ENCODE data around the gene YPEL1.
"Not testable (repeated sequence)": the region's sequence is repeated elsewhere in the genome, so short reads cannot be mapped to it uniquely, and the experiment has no call there.

The YPEL1 gene

DNA sequence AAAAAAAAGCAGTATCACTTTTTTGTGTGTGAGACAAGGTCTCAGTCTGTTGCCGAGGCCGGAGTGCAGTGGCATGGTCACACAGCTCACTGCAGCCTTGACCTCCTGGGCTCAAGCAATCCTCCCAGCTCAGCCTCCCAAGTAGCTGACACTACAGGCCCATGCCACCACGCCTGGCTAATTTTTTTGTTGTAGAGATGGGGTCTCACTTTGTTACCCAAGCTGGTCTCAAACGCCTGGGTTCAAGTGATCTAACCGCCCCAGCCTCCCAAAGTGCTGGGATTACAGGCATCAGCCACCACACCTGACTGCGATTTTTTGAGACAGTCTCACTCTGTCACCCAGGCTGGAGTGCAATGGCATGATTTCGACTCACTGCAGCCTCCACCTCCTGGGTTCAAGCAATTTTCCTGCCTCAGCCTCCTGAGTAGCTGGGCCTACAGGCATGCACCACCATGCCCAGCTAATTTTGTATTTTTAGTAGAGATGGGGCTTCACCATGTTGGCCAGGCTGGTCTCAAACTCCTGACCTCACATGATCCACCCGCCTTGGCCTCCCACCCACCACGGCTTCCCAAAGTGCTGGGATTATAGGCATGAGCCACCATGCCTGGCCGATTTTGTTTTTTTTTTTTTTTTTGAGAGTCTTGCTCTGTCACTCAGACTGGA, 15.3 kb downstream of the YPEL1 start:
- DNase-seq, result not testable (repeated sequence)

DNA sequence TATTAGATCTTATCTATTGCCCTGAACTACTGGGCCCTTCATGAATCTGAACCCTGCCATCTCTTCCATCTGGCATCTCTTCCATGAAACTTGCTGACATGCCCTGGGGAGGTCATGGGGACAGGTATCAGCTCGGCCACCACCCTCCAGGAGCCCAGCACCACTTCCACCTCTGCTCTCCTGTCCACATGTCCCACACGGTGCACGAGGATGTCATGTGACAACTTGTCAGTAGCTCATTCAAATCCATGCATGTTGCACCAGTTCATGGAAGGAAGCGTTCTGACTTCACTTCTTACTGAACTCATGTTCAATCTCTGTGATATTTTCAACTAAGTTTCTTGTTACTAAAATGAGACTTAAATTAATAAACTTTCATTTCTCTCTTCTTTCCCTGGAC, 16.6 kb downstream of the YPEL1 start:
- DNase-seq, result no peak

DNA sequence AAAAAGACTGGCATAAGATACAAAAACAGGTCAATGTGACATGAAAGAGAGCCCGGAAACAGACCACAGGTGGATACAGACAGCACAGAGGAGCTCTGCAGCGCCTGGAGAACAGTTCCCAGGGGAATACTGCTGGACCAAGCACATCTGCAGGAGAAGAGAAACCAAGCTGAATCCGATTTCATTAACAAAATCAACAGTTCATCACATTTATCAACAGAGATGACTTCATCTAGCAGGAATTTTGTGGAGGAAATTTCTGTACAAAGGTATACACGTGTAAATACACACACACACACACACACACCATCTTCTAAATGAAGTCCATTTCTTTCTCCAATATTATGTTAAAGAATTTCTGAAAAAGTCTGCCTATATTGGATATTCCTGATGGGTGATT, 17.1 kb downstream of the YPEL1 start:
- no peak for DNase-seq

DNA sequence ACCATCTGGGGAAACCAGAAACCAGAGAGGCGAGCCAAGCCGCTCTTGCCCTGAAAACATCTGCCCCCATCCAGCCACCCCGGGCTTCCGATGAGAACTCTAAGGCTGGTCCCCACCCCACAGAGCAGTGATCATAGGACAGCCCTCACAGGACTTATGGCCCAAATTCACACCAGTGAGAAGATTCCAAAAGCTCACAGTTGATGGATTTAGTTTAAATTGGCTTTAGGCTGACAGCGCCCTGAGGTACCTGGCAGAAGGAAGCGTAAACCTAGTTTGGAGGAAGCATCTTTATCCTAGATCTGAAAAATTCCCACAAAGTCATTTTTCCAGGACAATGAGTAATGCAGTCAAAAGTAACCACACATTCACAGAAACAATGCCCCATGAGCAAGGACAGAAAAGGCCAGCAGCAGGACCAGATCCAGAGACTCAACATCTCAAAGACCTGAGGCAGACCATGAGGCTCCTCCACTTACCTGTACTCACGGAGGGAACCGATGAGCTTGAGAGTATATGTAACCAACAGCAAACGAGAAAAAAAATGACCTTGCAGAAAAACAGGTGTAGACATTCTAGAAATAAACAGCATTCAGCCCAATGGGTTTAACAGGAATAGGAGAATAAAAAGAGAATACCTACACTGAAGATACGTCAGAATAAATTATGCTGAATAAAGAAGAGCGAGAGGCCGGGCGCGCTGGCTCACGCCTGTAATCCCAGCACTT, 19.0 kb downstream of the YPEL1 start:
- not testable (repeated sequence) for DNase-seq

DNA sequence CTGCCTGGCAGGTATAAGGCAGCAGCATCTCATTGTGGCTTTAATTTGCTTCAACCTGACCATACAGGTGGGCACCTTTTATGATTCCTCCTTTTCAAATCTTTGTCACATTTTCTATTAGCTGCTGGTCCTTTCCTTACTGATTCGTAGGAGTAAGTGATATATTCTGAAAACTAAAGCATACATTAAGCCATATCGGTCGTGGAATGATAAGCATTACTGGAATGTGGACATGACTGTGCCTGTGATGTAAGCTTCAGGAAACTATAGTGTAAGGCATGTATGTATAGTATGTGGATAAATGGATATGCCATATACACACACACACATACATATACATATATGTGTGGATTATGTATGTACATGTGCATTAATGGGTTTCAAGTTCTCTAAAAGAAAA, 20.8 kb downstream of the YPEL1 start:
- DNase-seq, result no peak

DNA sequence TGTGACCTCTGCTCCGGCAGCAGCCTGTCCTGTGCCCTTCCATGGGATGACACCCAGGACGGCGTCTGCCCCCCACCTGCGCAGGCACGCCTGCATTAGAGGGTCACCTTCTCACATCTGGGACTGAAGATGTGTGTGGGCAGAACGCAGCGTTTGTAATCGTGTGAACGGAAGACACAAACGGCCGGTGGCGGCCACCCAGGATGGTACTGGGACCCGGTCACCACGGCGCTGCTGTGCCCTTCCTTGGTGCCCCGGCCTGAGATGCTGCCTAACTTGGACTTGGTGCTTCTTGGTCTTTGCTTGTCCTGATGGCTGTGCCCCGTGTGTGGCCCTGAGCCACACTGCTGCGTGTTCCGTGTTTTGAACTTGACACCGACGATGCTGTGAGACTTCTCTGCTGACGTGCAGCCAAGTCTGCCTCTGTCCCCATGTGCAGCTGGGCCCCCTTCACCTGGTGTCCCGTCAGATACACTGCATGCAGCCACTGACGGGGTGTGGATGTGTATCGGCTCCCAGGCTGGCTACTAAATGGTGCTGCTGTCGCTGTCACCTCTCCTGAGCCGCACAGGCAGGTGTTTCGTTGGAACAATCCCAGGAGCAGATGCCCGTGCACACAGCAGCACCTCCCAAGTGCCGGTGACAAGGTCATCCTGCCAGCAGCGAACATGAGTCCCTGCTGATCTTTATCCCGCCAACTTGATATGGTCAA, 21.4 kb downstream of the YPEL1 start:
- no peak for DNase-seq

DNA sequence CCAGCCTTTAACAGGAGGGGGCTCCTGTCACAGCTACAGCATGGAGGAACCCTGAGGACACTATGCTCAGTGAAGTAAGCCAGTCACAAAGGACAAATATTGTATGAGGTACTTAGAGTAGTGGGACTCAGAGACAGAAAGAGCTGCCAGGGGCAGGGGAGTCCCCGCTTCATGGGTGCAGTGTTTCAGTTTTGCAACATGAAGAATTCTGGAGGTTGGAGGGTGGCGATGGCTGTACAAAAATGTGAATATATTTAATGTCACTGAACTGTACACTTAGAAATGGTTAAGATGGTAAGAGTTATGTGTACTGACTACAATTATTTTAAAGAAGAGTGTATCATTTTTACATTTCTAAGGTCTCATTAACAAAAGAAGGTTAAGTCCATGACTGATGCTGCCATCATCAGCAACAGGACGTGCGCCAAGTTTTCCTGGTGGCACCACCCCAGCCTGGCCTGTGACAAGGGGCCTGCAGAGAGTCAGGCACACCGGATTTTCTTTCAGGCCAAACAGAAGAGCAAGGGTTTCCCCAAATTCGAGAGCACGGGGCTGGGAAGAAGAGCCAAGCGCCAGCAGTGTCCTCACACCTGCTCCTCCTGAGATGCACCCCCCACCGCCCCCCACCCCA, 22.1 kb downstream of the YPEL1 start:
- no peak for DNase-seq

DNA sequence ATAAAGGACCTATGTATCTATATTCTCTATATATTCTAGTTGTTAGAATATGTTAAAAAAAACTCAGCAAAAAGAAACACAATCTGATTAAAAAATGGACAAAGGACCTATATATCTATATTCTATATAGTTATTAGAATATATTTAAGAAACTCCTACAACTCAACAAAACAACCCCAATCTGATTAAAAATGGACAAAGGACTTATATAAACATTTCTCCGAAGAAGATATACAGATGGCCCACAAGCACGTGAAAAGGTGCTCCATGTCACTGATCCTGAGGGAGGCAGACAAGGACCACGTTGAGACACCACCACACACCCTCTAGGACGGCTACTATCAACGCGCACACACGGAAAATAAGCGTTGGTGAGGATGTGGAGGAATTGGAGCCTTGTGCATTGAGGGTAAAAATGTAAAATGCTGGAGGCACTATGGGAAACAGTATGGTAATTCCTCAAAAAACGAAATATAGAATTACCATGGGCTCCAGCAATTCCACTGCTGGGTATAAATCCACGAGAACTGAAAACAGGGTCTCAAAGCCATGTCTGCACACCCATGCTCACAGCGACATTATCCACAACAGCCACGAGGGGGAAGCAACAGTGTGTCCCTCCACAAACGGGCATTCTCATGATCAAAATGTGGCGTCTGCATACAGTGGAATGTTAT, 22.7 kb downstream of the YPEL1 start:
- DNase-seq, result peak; percentile 6 to 62 (median 24)

DNA sequence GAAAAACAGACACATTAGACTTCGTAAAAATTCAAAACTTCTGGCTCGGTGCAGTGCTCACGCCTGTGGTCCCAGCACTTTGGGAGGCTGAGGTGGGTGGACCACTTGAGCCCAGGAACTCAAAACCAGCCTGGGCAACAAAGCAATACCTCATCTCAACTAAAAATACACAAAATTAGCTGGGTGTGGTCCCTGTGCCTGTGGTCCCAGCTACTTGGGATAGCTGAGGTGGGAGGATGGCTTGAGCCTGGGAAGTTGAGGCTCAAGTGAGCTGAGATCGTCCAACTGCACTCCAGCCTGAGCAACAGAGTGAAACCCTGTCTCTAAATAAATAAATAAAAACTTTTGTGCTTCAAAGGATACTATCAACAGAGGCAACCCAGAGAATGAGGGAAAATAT, 23.7 kb downstream of the YPEL1 start:
- DNase-seq, result no peak

DNA sequence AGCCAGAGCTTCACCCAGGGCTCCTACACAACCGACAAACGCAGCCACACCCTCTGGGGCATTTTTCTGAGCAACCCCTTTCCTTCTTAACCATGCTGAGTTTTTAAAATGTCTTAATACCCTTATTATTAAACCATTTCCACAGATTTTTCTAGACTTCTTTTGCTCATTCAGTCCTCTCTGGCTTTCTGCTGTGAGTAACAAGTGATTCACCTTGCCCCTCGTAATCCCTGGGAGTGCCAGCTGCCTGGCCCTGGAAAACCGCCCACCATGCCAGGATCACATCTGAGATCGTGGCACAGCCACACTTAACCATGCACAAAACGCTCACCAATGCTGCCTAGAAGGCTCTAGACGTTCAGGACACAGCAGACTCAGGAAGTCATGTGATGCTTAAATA, 25.4 kb downstream of the YPEL1 start:
- DNase-seq, result no peak

DNA sequence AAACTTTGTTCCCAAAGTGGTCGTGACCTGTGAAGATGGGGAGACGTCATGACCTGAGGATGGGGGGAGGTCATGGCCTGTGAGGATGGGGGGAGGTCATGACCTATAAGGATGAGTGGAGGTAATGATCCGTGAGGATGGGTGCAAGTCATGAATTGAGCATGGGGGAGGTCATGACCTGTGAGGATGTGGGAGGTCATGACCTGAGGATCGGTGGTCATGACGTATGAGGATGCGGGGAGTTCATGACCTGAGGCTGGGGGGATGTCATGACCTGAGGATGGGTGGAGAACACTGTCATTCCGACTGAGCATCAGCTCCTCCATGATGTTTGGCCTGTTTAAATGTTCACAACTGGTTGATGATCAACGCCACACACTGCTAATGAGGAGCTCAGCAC, 25.9 kb downstream of the YPEL1 start:
- DNase-seq, result no peak

DNA sequence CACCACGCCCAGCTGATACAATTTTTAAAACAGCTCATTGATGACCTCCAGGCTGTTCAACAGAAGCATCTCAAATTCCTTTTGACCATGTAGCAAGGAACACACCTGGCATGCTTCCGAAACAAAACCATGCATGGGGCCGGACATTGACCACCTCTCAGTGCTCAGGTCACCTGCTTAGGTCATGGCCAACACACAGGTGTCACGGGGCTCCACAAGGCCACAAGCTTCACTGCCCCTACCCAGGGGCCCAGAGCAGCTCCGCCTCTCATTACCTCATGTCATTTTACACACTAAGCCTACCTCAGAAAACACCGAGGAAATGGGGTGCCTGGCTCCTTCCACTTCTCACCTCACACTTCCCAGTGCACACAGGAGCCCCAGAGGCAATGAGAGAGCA, 26.6 kb downstream of the YPEL1 start:
- no peak for DNase-seq

DNA sequence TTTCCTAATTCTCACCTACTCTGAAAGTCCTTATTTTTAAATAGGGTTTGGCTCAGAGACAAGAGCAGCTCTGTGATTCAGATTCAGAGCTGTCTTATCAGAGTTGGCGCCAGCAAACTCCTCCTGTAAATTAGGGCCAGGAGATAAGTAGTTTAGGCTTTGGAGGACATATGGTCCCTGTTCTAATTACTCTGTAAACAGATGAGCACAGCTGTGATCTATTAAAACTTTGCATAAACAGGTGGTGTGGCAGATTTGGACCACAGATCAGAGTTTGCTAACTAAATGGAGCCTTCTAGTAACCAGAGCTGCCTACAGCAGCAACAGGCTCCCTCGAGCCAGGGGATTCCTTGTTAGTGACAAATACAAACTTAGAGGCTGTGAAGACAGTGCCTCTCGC, 27.9 kb downstream of the YPEL1 start:
- DNase-seq, result no peak

DNA sequence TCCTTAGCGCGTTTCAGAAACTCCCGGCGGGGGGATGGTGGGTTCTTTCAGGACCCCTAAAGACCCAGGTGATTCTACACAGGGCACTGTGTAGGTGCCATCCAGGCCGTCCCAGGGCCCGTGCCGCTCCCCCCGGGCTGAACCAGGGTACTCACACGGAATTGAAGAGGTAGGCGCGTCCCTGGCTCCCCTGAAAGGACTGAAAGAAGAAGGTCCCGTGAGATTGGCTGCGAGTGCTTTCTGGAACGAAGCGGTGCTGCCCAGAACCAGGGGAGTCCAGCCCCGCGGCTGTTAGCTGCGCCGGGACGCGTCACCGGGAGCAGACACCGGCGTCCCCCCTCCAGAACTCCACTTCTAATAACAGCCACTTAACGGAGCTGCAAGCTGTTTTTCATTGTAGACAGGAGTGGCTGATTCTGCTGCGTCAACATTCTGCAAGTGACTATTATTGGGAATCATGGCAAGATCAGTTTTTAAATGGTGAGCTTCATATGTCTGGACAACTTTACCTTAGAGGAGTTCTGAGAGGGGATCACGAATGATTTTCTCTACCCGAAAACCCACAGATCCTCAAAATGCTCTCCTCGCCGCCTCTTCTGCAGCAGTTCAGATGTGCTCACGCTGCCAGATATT, 31.8 kb downstream of the YPEL1 start:
- DNase-seq, result no peak

DNA sequence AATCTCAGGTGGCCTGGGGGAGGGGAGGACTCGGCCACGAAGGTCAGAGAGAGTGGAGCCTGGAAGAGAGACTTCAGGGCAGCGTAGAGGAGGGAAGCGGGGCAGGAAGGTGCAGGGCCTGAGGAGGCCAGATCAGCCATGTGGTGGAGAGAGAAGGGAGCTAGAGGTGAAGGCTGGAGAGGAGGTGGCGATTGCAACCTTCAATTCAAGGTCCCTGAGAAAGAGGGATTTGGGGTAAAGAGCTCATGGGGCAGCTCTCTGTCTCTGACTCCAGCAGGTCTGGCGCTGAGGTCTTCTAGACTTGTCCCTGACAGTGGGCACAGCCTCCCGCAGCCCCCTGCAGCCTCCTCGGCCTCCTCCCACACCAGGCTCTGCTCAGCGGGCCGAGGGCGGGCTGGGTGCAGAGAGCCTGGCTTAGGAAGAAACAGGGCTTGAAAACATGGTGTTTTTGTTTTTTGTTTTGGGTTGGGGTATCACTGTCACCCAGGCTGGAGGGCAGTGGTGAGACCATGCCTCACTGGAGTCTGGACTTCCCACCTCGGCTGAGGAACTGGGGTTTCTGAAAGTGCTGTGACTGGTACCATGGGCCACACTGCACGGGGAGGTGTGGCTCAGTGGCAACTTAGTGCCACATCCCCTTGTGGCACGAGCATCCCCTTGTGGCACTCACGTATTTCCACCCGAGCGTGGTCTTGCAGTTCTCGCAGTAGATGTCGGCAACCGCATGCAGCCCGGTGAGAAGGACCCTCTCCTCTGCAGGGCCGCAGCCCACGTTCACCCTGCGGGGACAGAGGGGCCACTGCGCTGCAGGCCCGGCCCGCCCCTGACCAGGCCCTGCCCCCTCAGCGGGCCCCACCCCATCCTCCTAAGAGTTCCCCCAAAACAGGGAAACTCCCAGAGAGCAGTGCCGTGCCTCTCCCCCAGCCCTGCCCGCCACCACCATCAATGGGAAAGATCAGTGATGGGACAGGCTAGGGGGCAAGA, 32.6 kb downstream of the YPEL1 start:
- no peak for DNase-seq

DNA sequence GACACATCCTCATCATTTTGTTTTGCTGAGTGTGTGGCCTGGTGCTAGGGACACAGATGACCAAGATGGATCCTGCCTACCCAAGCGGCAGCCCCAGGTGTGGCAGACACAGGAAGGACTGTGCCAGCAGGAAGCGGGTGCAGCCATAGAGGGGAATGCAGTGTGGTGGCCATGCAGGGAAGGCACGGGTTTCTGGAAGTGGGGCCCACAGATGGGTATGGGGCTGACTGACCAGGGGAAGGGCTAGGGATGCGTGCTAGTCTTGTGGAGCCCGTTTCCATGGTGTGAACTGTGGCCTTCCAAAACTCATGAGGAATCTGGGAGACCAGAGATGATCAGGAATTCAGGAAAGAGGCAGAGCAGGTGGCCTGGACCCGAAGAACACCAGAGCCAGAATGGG, 33.5 kb downstream of the YPEL1 start:
- DNase-seq, result no peak

DNA sequence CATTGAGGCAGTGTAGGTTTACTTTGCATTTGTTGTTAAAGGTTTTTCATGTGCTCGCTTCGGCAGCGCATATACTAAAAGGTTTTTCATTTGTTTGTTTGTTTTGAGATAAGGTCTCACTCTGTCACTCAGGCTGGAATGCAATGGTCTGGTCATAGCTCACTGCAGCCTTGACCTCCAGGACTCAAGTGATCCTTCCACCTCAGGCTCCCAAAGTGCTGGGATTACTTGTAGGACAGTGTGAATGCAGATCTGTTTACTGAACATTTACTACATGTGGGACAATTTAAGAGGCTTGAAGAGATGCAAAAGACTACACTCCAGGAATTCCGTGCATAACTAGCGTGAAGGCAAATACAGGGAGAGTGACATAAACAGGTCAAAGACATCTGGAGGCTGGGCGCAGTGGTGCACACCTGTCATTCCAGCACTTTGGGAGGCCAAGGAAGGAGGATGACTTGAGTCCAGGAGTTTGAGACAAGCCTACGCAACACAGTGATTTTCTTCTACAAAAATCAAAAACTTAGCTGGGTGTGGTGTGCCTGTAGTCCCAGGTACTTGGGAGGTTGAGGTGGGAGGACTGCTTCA, 34.1 kb downstream of the YPEL1 start:
- DNase-seq, result no peak

DNA sequence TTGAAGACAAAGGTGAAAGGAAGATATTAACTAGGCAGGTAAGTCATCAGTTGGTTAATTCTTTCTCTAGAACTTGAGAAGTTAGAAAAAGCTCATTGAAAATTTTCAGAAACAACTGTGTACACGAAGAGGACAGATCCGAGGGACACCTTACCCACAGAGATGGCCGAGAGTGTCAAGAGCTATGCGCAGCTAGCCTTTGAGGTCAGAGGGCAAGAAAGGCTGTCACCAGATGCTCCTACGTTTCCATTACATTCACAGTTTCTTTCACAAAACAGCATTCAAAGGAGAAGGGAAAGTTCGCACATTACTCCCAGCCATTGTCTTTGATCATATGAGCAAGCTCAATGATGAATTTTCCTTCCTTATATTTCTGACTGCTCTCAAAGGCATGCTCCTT, 34.8 kb downstream of the YPEL1 start:
- no peak for DNase-seq

DNA sequence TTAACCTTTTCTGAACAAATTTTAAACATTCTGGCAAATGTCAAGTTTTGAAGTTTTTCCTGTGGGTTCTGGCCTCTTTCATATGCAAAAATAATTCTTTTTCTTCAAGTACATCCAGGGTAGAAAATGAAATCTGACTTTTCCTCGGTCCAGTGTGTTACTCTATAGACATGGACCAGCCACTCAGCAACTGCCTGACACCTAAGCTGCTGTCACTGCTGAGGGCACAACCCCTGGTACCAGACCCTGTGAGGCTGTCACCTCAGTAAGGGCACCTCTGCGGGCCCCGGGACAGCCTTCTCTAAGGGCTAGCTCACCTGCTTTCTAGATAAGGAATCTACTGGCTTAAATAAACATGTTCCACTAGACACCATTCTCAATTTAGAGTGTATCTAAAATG, 36.0 kb downstream of the YPEL1 start:
- no peak for DNase-seq

DNA sequence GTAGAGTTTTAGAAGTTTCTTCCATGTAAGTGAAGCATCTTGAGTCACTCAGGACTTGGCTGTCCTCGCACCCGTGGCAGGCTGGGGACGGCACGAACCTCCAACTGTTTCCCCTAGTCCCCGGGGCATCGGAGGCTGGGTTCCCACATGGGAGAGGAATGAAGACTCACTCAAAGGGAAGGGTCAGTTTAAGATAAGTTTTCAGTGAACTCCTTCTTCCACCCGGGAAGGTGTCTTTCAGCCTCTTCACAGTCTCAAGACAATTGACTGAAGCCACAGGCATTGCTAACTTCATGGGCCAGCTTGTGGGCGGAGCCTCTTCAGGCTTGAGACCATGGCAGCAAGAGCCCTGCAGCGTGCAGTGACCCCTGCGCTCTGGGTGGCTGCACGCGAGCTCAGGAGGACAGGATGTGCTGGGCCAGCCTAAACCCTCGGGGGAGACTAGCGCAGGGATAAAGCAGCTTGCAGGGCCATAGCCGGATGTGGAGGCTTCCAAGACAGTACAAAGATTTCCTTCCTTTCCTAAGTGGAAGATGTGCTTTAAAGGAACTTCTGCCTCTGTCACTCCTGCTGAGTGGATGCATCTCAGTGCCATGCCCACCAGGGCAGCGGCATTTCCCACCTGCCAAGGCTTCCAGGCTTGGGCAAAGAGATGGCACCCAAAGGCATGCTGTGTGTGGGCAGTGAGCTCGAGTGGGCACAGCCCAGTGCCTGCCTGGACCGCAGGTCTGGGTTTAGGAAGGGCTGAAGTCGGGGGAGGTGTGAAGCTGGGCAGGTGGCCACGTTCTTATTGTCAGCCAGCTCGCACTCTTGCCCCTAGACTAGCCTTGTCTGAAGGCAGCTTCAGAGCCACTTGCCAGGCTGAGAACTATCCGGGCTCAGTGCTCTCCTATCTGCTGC, 36.9 kb downstream of the YPEL1 start:
- DNase-seq, result no peak
